ENCODE data around the gene HECW1.
"Not testable (repeated sequence)": the region's sequence is repeated elsewhere in the genome, so short reads cannot be mapped to it uniquely, and the experiment has no call there.

HECW1 gene

GRCh38 chr7:43588477-43589132 is 476.2 kb downstream of the HECW1 start:
- no peak for DNase-seq

GRCh38 chr7:43589133-43589478 is 476.7 kb downstream of the HECW1 start:
- no peak for DNase-seq

GRCh38 chr7:43589728-43590127 is 477.3 kb downstream of the HECW1 start:
- DNase-seq, result no peak

GRCh38 chr7:43590862-43591557 is 478.6 kb downstream of the HECW1 start:
- DNase-seq, result no peak

GRCh38 chr7:43591558-43592180 is 479.2 kb downstream of the HECW1 start:
- no peak for DNase-seq

- no peak for DNase-seq
Measured at GRCh38 chr7:43592326-43592725, 479.9 kb downstream of the HECW1 start.

GRCh38 chr7:43593010-43593409 is 480.6 kb downstream of the HECW1 start:
- no peak for DNase-seq

- DNase-seq, result no peak
Measured at GRCh38 chr7:43594020-43594419, 481.6 kb downstream of the HECW1 start.

GRCh38 chr7:43596426-43596825 is 484.0 kb downstream of the HECW1 start:
- not testable (repeated sequence) for DNase-seq

GRCh38 chr7:43600056-43600455 is 487.6 kb downstream of the HECW1 start:
- DNase-seq, result no peak

GRCh38 chr7:43602256-43602655 is 489.8 kb downstream of the HECW1 start:
- DNase-seq, result no peak

GRCh38 chr7:43604251-43604650 is 491.8 kb downstream of the HECW1 start:
- no peak for DNase-seq

GRCh38 chr7:43609097-43609496 is 496.6 kb downstream of the HECW1 start:
- DNase-seq, result no peak

GRCh38 chr7:43612128-43612527 is 499.7 kb downstream of the HECW1 start:
- no peak for DNase-seq

- no peak for DNase-seq
Measured at GRCh38 chr7:43612599-43613589, 500.4 kb downstream of the HECW1 start.
